Activated T-cell treated with anti-CD3 and anti-CD28 coated beads for 24 hours (primary cell): ENCODE measurements around the gene SERTAD4.
A peak's percentile ranks its signal among the peaks of the same experiment; 100 is the strongest.

Source experiments
- DNase-seq: peaks from one replicate; pipeline ENCODE4 v3.0.0-alpha.2; 2020; ENCODE audit warnings: low read depth

The SERTAD4 gene

DNA sequence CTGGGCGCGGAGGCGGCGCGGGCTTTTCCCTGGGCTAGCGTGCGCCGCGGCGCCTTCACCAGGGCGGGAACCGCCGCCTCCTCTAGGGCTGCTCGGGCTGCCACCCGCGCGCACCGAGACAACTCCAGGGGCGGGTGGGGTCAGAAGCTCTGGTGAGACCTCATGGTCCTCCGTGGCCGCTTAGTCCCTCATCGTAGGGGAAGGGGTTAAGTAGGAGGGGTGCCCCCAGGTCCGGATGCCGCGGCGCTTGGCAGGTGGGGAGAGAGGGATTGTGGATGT lies 559 bp downstream of the SERTAD4 start:
- DNase-seq: no peak

- DNase-seq: no peak
Measured at GRCh38 chr1:210233495-210234328, 1.1 kb downstream of the SERTAD4 start.

DNA sequence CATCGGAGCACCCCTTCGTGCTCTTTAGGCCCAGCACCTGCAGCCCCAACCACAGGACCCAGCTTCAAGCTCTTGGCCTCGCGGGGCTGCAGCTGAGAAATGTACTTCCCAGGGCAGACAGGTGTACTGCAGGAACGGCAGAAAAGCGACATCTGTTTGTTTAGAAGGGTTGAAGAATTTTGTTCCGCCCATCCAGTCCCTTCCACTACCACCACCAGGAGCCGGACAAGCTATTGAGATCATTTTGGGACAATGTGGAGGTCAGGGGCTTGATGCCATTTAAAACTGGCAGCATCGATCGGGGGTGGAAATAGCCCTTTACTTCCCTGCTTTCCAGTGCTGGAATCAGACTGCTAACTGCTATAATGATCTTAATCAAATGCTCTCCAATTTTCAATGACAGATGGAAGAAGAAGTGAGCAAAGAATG lies 1.7 kb downstream of the SERTAD4 start:
- no peak for DNase-seq

- DNase-seq: no peak
Measured at GRCh38 chr1:210235363-210236053, 2.9 kb downstream of the SERTAD4 start.

- DNase-seq: no peak
Measured at GRCh38 chr1:210236386-210236839, 3.8 kb downstream of the SERTAD4 start.

DNA sequence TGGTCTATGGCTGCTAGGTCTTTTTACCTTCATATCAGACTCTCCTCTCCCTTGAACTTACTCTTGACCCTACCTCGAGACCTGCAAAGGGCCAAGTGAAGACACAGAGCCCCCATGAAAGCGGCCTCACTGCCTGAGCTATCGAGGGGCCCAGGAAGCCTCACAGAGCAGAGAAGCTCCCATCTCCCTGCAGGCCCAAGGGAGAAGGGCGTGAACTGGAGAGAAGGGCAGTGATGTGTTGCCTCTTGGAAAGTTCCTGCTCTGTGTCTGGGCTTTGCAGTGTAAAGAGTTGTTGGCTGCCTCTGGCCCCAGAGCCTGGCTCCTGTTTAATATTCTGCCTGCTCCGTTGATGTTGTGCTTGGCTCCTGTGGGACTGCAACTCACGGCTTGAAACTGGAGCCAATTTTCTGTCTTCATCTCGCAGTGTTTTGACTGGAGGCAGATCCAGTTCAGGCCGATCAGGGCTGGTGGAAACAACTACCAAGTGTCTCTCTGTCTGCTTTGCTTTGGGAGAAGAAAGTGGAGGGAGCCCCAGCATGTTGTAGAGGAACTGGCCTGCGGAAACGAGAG lies 4.3 kb downstream of the SERTAD4 start:
- no peak for DNase-seq

GRCh38 chr1:210237479-210237878 lies 4.9 kb downstream of the SERTAD4 start:
- no peak for DNase-seq

DNA sequence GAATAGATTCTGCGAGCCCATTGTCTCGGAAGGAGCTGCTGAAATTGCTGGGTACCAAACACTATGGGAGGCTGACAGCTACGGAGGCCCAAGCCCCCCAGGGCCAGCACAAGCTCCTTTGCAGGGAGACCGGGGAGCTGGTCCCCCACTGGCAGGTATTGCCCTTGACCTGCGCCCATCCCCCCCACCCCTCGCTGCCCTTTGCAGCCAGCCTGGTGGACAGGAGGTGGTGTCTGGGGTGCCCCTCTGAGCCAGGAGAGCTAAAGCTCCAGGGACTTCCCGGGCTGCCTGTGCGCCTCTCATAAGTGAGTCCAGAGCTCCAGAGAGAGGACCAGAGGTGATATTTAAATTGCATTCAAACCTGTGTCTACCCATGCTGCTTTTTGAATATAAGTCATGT lies 5.4 kb downstream of the SERTAD4 start:
- DNase-seq: no peak

- DNase-seq: no peak
Measured at GRCh38 chr1:210239349-210240111, 6.9 kb downstream of the SERTAD4 start.

- DNase-seq: no peak
Measured at GRCh38 chr1:210241121-210241520, 8.5 kb downstream of the SERTAD4 start.

DNA sequence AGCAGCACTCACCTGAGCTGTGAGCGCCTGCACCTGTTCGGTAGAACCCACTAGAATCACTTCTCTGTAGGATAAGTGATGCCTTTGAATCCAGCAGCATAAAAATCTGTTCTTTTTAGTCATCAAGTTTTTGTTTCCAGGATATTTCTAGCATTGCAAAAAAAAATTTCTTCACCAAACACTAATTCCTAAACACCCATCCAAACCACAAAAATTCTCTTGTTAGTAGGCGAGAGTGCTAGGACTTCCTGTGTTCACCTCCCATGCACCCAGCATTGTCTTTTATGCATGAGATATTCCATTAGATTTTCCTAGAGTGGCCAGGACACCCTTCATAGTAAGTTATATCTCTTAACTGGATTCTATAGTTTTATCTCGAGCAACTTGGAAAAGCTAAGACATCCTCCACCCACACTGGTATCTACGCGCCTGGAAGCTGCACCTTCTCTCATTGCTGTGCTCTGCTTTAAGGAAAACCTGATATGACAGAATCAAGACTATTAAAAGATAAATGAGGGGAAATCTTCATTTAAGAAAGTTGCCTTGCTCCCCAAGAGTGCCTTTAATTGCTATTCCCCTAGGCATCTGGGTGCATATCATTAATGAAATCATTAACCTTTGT lies 12.3 kb downstream of the SERTAD4 start:
- no peak for DNase-seq

GRCh38 chr1:210246447-210246846 lies 13.9 kb downstream of the SERTAD4 start:
- no peak for DNase-seq

DNA sequence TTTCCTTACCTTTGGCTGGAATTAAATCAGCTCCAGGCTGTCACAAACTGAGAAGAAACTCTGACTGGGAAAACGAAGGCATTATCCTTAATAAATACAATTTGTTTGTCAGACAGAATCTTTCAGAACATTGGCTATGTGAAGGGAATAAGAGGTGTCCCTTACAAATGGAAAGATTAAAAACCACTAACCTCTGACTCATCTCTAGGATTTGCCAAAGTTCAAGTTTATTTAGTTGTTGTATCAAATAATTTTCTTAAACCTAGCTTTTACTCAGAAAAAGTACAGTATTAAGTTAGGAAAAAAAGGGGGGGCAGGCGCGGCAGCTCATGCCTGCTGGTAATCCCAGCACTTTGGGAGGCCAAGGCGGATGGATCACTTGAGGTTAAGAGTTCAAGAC lies 15.7 kb downstream of the SERTAD4 start:
- DNase-seq: no peak

DNA sequence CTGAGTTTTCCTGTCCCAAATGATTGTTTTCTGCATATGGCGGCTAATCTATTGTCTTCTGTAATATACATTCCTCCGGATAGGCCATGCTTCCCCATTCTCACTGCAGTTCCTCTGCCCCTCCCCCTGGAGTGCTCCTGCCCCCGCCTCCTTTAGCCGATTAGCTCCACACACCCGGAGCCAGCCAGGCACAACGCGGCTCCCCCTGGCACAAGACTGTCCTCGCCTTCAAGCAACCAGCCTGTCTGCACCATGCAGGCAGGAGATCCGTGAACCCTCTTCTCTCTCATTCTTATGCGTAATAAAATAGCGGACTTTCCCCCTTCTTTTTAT lies 18.0 kb downstream of the SERTAD4 start:
- no peak for DNase-seq

DNA sequence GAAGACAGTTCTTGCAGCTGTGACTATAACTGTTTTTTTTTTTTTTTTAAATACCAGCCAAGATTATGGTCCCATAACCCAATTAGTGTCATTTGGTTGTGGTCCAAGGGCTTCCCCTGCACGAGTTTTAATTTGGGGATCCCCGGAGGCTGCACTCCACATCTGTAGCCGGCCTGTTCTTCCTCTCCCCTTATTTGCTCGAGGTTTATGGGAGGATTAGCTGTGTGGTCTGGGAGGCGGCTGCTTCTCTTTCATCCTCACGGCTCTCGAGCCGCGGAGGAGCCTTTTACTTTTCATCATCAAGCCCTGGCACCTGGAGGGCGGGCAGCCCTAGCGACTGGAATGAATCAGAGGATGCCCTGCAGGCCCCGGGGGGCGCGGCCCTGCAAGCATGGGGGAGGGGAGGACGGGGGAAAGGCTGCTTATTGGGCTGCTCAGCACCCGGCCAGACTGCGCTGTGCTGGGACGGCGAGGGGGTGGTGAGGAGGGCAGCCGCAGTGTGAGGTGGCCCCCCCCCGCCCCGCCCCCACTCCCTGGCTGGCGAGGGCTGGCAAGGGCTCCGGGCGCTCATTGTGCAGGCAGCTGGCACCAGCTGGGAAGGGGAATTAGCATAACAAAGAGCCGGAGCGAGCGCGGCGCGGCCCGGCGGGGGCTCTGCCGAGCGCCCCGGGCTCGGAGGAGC lies 18.5 kb downstream of the SERTAD4 start:
- peak; percentile 12 for DNase-seq

- no peak for DNase-seq
Measured at GRCh38 chr1:210251680-210252490, 19.3 kb downstream of the SERTAD4 start.

DNA sequence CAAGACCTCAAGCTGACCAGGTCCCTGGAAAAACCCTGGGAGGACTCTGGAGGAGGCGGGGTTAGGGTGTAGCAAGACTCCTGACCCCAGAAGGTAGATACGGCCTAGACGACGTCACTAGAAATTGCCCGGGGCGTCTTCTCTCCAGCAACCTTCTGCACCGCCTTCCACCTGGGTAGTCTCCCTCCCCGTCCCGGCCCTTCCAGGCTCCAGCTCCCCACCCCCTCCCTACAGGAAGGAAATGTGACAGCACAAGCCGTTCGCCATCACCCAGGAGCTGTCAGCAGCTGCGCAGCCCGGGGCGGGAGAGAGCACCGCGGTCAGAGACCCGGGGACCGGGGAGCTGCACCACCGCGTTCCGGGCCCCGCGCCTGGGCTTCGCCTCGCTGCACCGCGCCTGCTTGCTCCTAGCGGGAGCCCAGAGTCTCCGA lies 20.0 kb downstream of the SERTAD4 start:
- DNase-seq: no peak

DNA sequence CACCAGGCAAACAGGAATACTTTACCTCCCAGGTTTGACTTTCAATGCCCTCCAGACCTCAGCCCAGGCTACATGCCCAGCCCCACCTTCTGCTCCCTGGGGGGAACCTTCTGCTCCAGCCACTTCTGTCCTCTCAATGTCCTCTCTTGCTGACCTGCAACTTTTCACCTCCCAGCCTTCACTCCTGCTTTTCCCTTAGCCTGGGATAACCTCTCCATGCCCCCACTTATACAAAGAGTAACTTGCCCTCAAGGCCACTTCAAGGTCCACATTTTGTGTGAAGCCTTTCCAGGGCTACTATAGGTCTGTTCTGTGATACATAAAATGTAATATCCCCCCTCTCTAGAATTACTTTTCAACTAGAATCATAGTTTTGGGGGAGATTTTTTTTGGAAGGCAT lies 21.7 kb downstream of the SERTAD4 start:
- no peak for DNase-seq

DNA sequence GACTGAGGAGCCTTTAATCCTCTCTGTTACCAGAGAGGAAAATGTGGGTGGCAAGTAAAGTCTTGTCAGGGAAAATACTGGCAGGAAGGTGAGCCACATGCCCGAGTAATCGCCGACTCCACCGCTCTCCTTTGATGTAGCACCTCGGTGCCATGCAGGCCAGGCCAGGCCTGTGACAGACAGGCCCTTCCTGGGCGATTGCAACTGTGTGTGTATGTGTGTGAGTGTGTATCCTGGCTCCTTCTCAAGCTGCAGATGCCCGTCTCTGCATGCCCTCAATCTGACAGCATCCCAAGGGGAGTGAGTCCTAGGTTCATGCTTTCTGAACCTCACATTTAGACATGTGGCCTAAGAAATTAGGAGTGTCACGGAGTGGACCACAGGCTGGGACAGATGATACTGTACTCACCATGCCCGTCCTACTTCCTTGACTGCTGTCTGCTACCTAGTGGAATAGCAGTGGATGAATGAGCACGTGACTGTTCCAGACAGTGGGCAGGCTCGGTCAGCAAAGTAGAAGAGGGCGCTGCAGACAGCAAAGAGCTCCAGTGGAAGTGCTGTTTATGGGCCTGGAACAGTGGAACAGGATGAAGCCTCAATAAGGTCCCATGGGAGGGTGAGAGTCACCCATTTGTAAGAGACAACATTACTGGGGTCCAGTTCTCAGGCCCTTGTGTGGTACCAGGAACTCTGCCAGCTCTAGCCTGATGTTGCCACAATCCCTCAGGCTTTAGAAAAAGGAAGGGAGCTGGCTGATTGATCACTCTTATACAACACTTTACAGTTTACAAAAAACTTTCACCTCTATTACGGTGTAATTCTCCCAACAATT lies 25.3 kb downstream of the SERTAD4 start:
- DNase-seq: no peak

- no peak for DNase-seq
Measured at GRCh38 chr1:210259561-210259960, 27.0 kb downstream of the SERTAD4 start.
